ENCODE data around the gene TMEM161B.
A peak's percentile ranks its signal among the peaks of the same experiment; 100 is the strongest.

The TMEM161B gene

GRCh38 chr5:88268385-88269184, at the start of gene TMEM161B:
Gene TMEM161B (minus strand): TSS chr5:88268845. CDS start chr5:88268723, 122 bp downstream.
- no peak for TF ChIP-seq GLIS3 (CRISPR knock-in tag; IDR thresholded peaks at IDR 0.05)
- TF ChIP-seq ZFP3 (CRISPR knock-in tag; IDR thresholded peaks at IDR 0.05): no peak
- TF ChIP-seq SNAI2 (CRISPR knock-in tag; IDR thresholded peaks at IDR 0.05): no peak
- no peak for TF ChIP-seq CSRNP3 (CRISPR knock-in tag; IDR thresholded peaks at IDR 0.05)
- TF ChIP-seq POU6F1 (CRISPR knock-in tag; IDR thresholded peaks at IDR 0.05; ENCODE audit: borderline replicate concordance, low read depth): no peak
- no peak for TF ChIP-seq ZNF565 (CRISPR knock-in tag; conservative IDR thresholded peaks at IDR 0.05; ENCODE audit: low read depth)
- no peak for TF ChIP-seq TCF4 (CRISPR knock-in tag; IDR thresholded peaks at IDR 0.05; ENCODE audit: borderline replicate concordance)
- TF ChIP-seq TSHZ2 (CRISPR knock-in tag; IDR thresholded peaks at IDR 0.05): no peak; the same call in 1 of the 2 replicates
- TF ChIP-seq ZNF8 (CRISPR knock-in tag; IDR thresholded peaks at IDR 0.05): no peak
- TF ChIP-seq TOX (CRISPR knock-in tag; IDR thresholded peaks at IDR 0.05; ENCODE audit: borderline replicate concordance): no peak
- no peak for TF ChIP-seq BACH2 (CRISPR knock-in tag; IDR thresholded peaks at IDR 0.05; ENCODE audit: borderline replicate concordance)
- no peak for TF ChIP-seq ARNTL (CRISPR knock-in tag; IDR thresholded peaks at IDR 0.05; ENCODE audit: borderline replicate concordance, low read depth)
- TF ChIP-seq ZFP30 (CRISPR knock-in tag; IDR thresholded peaks at IDR 0.05): no peak
- no peak for TF ChIP-seq ZNF70 (CRISPR knock-in tag; IDR thresholded peaks at IDR 0.05)
- TF ChIP-seq PATZ1 (CRISPR knock-in tag; IDR thresholded peaks at IDR 0.05; ENCODE audit: borderline replicate concordance): no peak
- TF ChIP-seq CREB5 (CRISPR knock-in tag; IDR thresholded peaks at IDR 0.05; ENCODE audit: low read depth): no peak
- no peak for TF ChIP-seq ZC3H10 (CRISPR knock-in tag; IDR thresholded peaks at IDR 0.05)
- TF ChIP-seq ESRRG (CRISPR knock-in tag; IDR thresholded peaks at IDR 0.05): no peak
- no peak for TF ChIP-seq OSR1 (CRISPR knock-in tag; IDR thresholded peaks at IDR 0.05)
- ATAC-seq: peak; percentile 99

- TF ChIP-seq ESRRG (CRISPR knock-in tag; IDR thresholded peaks at IDR 0.05) (no peak), PATZ1 (CRISPR knock-in tag; IDR thresholded peaks at IDR 0.05; ENCODE audit: borderline replicate concordance) (no peak), ZNF8 (CRISPR knock-in tag; IDR thresholded peaks at IDR 0.05) (no peak), POU6F1 (CRISPR knock-in tag; IDR thresholded peaks at IDR 0.05; ENCODE audit: borderline replicate concordance, low read depth) (no peak), ZFP30 (CRISPR knock-in tag; IDR thresholded peaks at IDR 0.05) (no peak), TSHZ2 (CRISPR knock-in tag; IDR thresholded peaks at IDR 0.05) (no peak), SNAI2 (CRISPR knock-in tag; IDR thresholded peaks at IDR 0.05) (no peak)
Measured at GRCh38 chr5:88304356-88304755, 35.7 kb upstream of the TMEM161B start.

More at GRCh38 chr5:88304356-88304755, 35.7 kb upstream of the TMEM161B start:
- no peak for ATAC-seq
